Measurements from ENCODE around the gene EMILIN1.

DNA sequence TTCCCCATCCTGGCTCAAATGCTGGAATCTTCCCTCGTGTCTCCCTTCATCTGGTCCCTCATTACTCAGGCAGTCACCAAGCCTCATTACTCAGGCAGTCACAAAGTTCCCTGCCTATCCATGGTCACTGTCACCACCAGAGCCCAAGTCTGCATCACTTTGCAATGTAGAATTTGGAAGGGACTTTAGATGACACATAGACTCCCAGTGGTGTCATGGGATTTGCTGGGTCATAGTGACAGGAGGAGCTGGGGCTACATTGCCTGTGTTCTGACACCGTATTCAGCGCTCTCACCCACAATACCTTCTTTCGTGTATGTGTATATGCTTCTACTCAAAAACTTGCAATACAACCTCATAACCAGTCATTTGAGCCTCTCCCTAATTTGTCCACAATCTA is 2.1 kb upstream of the EMILIN1 start:
- TF ChIP-seq POLR2A (IDR thresholded peaks at IDR 0.05) = no peak
- TF ChIP-seq, protein P1, sequence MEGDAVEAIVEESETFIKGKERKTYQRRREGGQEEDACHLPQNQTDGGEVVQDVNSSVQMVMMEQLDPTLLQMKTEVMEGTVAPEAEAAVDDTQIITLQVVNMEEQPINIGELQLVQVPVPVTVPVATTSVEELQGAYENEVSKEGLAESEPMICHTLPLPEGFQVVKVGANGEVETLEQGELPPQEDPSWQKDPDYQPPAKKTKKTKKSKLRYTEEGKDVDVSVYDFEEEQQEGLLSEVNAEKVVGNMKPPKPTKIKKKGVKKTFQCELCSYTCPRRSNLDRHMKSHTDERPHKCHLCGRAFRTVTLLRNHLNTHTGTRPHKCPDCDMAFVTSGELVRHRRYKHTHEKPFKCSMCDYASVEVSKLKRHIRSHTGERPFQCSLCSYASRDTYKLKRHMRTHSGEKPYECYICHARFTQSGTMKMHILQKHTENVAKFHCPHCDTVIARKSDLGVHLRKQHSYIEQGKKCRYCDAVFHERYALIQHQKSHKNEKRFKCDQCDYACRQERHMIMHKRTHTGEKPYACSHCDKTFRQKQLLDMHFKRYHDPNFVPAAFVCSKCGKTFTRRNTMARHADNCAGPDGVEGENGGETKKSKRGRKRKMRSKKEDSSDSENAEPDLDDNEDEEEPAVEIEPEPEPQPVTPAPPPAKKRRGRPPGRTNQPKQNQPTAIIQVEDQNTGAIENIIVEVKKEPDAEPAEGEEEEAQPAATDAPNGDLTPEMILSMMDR (IDR thresholded peaks at IDR 0.05) = no peak
